D721Med (cell line): Measurements from ENCODE around the gene CSNK1D.

Source experiments
- DNase-seq: peaks from one replicate; pipeline ENCODE4 v3.0.0; 2011; ENCODE audit warnings: low spot score; ENCODE audit not compliant: insufficient read length
- FAIRE-seq: peaks from 2 replicates; lab custom pipeline; 2011; peaks lifted over from hg19 to GRCh38; lab: Jason Lieb, UNC
- TF ChIP-seq, protein P1 (sequence below): IDR thresholded peaks from 2 replicates; pipeline ENCODE4 v1.5.1; 2012; ENCODE audit warnings: mild to moderate bottlenecking, control low read depth; ENCODE audit not compliant: insufficient read depth; ENCODE audit errors: missing control alignments

CSNK1D gene

DNA sequence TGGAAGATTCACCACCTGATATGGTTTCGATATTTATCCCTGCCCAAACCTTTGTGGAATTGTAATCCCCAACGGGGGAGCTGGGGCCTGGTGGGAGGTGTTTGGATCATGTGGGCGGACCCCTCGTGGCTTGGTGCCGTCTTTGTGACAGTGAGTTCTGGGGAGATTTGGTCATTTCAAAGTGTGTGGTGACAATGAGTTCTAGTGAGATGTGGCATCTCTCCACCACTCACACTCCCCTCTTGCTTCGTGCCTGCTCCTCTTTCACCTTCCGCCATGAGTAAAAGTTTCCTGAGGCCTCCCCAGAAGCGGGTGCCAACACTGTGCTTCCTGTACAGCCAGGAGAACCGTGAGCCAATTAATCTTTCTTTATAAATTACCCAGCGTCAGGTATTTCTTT lies 70.5 kb downstream of the CSNK1D start:
- TF ChIP-seq, protein P1, sequence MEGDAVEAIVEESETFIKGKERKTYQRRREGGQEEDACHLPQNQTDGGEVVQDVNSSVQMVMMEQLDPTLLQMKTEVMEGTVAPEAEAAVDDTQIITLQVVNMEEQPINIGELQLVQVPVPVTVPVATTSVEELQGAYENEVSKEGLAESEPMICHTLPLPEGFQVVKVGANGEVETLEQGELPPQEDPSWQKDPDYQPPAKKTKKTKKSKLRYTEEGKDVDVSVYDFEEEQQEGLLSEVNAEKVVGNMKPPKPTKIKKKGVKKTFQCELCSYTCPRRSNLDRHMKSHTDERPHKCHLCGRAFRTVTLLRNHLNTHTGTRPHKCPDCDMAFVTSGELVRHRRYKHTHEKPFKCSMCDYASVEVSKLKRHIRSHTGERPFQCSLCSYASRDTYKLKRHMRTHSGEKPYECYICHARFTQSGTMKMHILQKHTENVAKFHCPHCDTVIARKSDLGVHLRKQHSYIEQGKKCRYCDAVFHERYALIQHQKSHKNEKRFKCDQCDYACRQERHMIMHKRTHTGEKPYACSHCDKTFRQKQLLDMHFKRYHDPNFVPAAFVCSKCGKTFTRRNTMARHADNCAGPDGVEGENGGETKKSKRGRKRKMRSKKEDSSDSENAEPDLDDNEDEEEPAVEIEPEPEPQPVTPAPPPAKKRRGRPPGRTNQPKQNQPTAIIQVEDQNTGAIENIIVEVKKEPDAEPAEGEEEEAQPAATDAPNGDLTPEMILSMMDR = no peak
- DNase-seq (no peak), FAIRE-seq (no peak)

DNA sequence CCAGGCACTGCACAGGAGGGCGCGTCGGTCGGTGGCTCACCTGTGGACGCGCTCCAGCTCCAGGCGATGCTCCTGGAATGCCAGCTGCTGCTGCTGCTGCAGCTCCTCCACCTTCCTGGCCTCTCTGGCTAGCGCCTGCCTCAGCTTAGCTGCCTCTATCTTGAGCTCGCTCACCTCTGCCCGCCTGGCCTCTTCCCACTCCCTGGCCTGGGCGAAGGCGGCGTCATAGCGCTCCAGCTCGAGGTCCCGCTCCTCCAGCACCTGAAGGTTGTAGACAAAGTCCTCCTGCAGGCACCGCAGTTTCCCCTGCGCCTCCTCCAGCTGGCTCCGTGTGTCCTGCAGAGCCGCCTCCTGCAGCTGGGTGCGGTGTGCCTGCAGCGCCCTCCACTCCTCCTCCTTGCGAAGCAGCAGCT lies 72.0 kb downstream of the CSNK1D start:
- DNase-seq (no peak), FAIRE-seq (no peak)
- TF ChIP-seq, protein P1 = no peak

DNA sequence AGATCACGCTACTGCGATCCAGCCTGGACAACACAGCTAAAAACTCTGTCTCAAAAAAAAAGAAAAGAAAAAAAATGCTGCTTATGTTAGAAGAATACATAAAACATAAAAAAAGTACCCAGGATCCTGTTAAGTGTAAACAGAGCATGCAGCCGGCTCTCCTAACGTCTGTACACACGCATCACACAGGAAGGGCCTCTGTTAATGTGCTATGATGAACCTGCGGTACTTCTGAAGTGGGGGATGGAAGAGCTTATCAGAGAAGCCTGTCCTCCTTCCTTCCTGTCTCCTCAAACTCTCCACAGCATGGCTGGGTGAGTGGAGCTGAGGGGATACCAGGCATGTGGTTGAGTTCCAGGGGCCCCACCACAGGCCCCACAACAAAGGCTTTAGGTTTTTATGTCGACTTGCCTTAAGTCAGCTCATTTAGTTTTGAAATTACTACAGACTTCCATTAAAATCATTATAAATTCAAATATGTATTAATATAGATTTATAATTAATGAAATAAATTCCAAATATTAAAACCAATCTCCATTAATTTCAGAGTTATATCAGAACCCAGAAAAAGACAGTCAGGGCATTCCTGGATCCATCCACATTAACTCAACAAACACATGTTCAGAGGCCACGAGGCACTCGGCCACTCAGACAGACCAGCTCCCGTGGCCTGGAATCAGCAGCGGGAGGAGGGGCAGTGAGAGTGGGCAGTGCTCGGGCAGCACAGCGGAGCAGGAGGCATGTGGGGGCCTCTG lies 72.6 kb downstream of the CSNK1D start:
- TF ChIP-seq, protein P1 = no peak
- FAIRE-seq = no peak

DNA sequence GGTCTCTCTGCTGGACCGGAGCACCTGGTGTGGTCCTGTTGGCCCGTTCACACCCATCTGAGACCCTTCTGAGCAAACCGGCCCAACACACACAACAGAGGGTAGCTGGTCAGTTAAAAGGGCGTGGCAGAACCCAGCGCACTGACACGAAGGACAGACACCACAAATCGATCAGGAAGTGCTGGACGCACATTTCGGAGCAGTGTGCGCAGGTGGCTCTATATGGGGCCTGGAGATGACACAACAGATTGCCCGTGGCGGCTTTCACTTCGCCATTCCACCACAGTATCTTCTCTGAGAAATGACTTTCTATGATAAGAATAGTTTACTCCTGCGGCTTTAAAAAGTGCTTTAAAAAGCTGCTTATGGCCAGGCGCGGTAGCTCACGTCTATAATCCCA lies 73.4 kb downstream of the CSNK1D start:
- FAIRE-seq (no peak), DNase-seq (no peak)
- TF ChIP-seq, protein P1 = no peak

More for the DNA sequence above, 72.6 kb downstream of the CSNK1D start:
- no peak for DNase-seq

GRCh38 chr17:82199496-82199895 lies 74.0 kb downstream of the CSNK1D start:
- FAIRE-seq (no peak), DNase-seq (no peak)
- TF ChIP-seq, protein P1 = no peak

- TF ChIP-seq, protein P1 = no peak
- no peak for DNase-seq
- no peak for FAIRE-seq
Measured at GRCh38 chr17:82198092-82198491, 75.4 kb downstream of the CSNK1D start.
